Effector memory CD4-positive, alpha-beta T cell (primary cell): ENCODE measurements around the gene LHPP.

Experiments
- DNase-seq, 3 donors: peaks; one replicate each; pipeline ENCODE4 v3.0.0-alpha.2; 2020
- H3K27ac ChIP-seq: 2 replicates; pipeline ENCODE4 v1.7.0; 2013; ENCODE audit warnings: mild to moderate bottlenecking, low read length, moderate library complexity; ENCODE audit not compliant: insufficient read depth, poor library complexity, severe bottlenecking
- H3K27me3 ChIP-seq: replicated peaks from 2 replicates; pipeline ENCODE4 v1.7.0; 2013; ENCODE audit warnings: mild to moderate bottlenecking, low read length; ENCODE audit not compliant: insufficient read depth, control insufficient read depth, poor library complexity, severe bottlenecking
- H3K36me3 ChIP-seq: 2 replicates; pipeline ENCODE4 v1.7.0; 2013; ENCODE audit warnings: mild to moderate bottlenecking, low read length, moderate library complexity; ENCODE audit not compliant: control insufficient read depth, insufficient read depth
- H3K4me1 ChIP-seq: 2 replicates; pipeline ENCODE4 v1.7.0; 2013; ENCODE audit warnings: low read length, mild to moderate bottlenecking; ENCODE audit not compliant: control insufficient read depth, insufficient read depth, poor library complexity, severe bottlenecking
- H3K4me3 ChIP-seq: 2 replicates; pipeline ENCODE4 v1.7.0; 2013; ENCODE audit warnings: low read length, low read depth, mild to moderate bottlenecking; ENCODE audit not compliant: insufficient read depth, poor library complexity, severe bottlenecking
- H3K9me3 ChIP-seq: 2 replicates; pipeline ENCODE4 v1.7.0; 2013; ENCODE audit warnings: mild to moderate bottlenecking, low read length, moderate library complexity; ENCODE audit not compliant: control insufficient read depth

LHPP gene

DNA sequence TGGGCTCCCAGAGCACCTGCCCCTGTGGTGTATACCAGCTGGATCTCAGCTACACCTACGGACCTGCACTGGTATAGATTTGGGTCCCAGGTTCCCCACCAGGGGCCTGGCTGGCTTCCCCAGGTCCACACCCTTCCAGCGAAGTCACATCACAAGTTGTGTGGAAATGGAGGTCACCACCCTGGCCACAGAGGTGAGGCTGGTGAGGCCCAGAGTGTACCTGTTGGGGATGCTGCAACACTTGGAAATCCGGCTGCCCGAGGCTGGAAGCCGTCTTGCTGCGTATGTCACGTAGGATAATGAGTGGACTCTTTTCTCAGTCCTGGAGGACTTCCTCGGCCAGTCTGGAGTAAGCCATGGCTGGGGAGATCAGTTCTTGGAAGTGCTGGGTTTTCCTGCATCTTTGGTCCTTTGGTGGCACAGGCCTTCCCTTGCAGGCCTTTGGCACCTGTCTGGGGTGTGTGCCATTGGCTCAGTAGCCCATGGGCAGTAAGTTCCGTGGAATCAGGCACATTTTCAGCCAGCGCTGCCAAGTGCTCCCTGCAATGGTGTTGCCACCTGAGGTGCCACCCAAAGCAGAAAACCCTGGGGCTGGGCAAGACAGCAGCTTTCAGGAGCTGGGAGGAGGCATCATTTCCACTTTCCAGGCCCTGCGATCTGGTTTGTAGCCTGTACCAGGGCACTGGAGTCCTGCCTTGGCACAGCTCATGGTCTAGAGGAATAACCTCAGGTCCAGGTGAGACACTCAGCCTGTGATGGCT, 97.9 kb downstream of the LHPP start:
- DNase-seq = no peak
- no peaks in the 10 kb centered on the region for H3K36me3 ChIP-seq
- no peaks in the 10 kb centered on the region for H3K9me3 ChIP-seq
- no peak overlapping the region for H3K27ac ChIP-seq
- H3K4me1 ChIP-seq = no peaks in the 10 kb centered on the region
- no peak overlapping the region for H3K4me3 ChIP-seq
- no peaks in the 10 kb centered on the region for H3K27me3 ChIP-seq

GRCh38 chr10:124560377-124561105, 98.9 kb downstream of the LHPP start:
- Histone ChIP-seq H3K27me3 (no peaks in the 10 kb centered on the region), H3K36me3 (no peaks in the 10 kb centered on the region), H3K9me3 (no peaks in the 10 kb centered on the region), H3K4me1 (no peaks in the 10 kb centered on the region), H3K4me3 (no peak overlapping the region), H3K27ac (no peak overlapping the region)
- no peak for DNase-seq

DNA sequence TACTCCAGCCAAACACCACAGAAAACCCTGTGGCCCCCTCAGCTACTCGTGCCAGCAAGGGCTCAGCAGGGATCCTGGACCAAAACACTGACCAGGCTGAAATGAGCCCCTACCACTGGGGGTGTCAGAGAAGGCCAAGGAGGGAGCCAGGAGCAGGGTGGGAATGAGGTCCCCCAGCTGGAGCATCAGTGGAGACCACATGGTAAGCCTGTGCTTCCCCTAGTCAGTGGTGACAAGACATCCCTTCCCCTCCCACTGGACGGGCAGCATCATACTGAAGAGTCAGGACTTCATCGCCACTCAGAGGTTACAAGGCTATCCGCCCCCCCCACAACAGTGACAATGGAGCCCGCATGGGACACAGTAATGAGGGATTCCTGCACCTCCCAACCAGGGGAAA, 99.6 kb downstream of the LHPP start:
- Histone ChIP-seq H3K27me3 (no peaks in the 10 kb centered on the region), H3K36me3 (no peaks in the 10 kb centered on the region), H3K27ac (no peak overlapping the region), H3K4me3 (no peak overlapping the region), H3K9me3 (no peaks in the 10 kb centered on the region), H3K4me1 (no peaks in the 10 kb centered on the region)
- no peak for DNase-seq

DNA sequence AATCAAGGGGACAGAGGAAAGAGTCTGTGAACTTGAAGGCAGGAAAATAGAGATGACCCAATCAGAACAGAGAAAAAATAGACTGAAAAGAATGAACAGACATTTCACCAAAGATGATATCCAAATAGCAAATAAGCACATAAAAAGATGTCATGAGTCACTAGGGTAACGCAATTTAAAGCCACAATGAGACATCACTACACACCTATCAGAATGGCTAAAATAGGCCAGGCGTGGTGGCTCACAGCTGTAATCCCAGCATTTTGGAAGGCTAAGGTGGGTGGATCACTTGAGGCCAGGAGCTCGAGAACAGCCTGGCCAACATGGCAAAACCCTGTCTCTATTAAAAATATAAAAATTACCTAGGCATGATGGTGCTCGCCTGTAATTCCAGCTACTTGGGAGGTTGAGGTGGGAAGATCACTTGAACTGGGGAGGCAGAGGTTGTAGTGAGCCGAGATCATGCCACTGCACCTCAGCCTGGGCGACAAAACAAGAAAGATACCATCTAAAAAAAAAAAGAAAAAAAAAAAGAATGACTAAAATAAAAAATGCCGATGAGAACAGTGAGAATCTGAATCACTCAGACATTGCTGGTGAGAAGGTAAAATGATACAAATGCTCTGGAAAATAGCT, 100.9 kb downstream of the LHPP start:
- DNase-seq = no peak
- H3K36me3 ChIP-seq = no peaks in the 10 kb centered on the region
- H3K27me3 ChIP-seq = no peaks in the 10 kb centered on the region
- no peak overlapping the region for H3K27ac ChIP-seq
- no peaks in the 10 kb centered on the region for H3K9me3 ChIP-seq
- H3K4me3 ChIP-seq = no peak overlapping the region
- H3K4me1 ChIP-seq = no peaks in the 10 kb centered on the region

DNA sequence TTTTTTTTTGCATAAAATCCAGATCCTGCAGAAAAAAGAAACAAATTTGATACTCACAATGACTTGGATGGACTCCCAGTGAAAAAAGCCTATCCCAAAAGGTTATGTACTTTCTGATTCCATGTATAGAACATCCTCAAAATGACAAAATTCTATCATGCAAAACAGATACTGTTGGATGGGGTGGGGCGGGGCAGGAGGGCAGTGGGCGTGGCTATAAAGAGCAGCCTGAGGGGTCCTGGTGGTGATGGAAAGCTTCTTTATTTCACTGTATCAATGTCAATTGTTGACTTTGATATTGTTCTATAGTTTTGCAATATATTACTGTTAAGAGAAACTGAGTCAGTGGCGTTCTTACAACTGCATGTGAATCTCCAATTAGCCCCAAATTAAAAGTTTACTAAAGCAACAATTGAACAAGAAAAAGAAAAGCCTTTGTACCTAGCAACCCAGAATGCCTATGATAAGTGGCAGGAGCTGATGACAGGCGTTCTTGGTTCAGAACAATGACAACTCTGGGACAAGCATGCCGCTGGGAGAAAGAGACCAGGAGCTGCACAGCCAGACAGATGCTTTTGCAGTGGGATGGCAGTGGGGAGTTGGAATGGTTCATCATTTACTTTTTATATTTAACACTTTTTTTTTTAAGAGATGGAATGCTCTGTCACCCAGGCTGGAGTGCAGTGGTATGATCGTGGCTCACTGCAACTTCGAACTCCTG, 101.9 kb downstream of the LHPP start:
- Histone ChIP-seq H3K27me3 (no peaks in the 10 kb centered on the region), H3K27ac (no peak overlapping the region), H3K9me3 (no peaks in the 10 kb centered on the region), H3K4me1 (no peaks in the 10 kb centered on the region), H3K4me3 (no peak overlapping the region), H3K36me3 (no peaks in the 10 kb centered on the region)
- DNase-seq = no peak

DNA sequence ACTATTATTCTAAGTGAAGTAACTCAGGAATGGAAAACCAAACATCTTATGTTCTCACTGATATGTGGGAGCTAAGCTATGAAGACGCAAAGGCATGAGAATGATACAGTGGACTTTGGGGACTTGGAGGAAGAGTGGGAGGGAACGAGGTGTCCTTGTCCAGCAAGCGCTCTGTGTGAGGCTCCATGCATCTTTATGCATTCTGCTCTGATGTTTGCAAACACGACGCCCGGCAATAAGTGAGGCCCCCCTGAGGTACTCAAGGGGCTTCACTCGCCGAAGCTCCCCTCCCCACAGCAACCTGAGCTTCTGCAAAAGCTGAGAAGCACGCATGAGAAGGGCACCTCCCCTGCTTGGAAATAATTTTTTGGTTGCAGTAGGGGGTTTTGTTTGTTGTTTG, 103.3 kb downstream of the LHPP start:
- no peaks in the 10 kb centered on the region for H3K9me3 ChIP-seq
- no peaks in the 10 kb centered on the region for H3K36me3 ChIP-seq
- no peaks in the 10 kb centered on the region for H3K4me1 ChIP-seq
- no peak for DNase-seq
- no peaks in the 10 kb centered on the region for H3K27me3 ChIP-seq
- H3K27ac ChIP-seq = no peak overlapping the region
- H3K4me3 ChIP-seq = no peak overlapping the region

DNA sequence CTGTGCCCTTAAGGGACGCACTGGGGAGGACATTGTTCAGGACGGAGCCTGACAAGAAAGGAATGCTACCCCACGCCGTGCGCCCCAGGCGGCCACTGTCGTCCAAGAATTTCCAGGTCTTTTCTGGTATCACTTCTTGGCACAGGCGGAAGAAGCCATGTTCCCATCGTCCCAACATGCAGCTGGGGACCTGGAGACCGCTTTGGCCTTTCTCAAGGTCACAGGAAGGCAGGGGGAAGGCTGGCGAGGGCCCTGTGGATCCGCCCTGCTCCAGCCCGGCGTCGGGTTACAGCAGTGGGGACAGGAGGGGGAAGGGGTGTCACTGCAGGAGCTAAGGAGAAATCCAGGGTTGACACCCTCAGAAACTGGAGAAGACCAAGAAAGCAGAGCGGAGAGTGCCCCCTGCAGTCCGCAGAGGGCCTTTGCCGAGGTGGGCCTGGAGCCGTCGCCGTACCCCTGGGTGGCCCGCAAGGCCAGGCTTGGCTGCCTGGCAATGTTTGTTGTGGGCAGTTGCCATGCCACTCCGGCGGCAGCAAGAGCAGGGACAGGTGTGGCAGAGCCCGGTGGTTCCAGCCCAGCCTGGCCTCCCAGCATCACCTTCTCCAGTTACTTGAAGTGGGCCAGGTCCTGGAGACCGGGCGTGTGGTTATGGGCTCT, 104.1 kb downstream of the LHPP start:
- H3K36me3 ChIP-seq = no peaks in the 10 kb centered on the region
- H3K27ac ChIP-seq = no peak overlapping the region
- no peaks in the 10 kb centered on the region for H3K27me3 ChIP-seq
- H3K4me3 ChIP-seq = no peak overlapping the region
- H3K4me1 ChIP-seq = no peaks in the 10 kb centered on the region
- no peak for DNase-seq
- no peaks in the 10 kb centered on the region for H3K9me3 ChIP-seq

GRCh38 chr10:124566222-124566888, 104.7 kb downstream of the LHPP start:
- Histone ChIP-seq H3K27me3 (no peaks in the 10 kb centered on the region), H3K9me3 (no peaks in the 10 kb centered on the region), H3K4me1 (no peaks in the 10 kb centered on the region), H3K27ac (no peak overlapping the region), H3K36me3 (no peaks in the 10 kb centered on the region), H3K4me3 (no peak overlapping the region)
- no peak for DNase-seq
